HUDEP-2 (cell line): ENCODE data around the gene ILDR1.

ENCODE experiments used
- DNase-seq, 76 experiments: peaks; one replicate each; lab custom pipeline; 2025; ENCODE audit not compliant: unreplicated experiment in 76 of 76; lab: John Stamatoyannopoulos, UW

ILDR1 gene

DNA sequence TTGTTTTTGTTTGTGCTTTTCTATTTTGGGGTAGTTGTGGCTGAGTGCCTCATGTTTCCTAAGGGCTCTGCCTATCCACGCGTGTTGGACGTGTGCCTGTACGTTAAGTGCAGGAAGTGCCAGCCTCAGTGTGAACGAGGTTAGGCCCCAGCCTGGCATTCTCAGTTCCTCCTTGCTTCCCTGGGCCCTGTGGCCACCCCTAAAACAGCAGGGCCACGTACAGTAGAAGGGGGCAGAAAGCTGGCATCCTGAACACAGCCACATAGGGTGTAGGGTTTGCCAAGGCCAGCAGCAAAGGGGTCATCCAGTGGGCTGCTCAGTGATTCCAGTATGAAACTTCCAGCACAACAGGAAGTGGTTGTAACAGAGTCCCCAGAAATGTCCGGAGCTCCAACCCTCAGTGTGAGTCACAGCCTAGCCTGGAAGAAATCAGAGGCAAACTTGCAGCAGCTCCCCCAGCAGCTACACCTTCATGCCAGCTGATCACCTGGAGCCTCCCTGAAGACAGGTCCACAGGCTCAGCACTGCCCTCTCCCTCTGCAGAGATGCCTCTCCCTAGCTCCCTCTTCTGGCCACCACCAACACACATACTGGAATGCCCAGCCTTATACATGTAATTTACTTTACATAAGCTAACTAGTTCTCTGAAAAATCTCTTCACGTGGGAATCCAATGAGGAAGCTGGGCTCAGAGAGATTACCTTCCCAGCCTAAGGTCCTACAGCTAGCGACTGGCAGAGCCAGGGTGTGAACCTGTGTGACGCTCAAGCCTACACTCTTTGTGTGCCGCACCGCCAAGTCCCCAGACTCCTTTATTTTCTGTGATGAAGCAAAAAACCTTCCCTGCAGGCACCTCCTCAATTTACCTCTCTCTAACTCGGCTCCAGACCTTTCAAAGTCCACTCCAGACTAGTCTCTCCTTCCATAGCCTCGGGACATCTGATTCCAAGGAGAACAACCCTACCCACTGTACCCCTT is 26.6 kb downstream of the ILDR1 start:
- DNase-seq = peak in 41 of 76 experiments; percentile 2 to 57 (median 19)

- DNase-seq = no peak
Observed at GRCh38 chr3:121994551-121994950, 27.5 kb downstream of the ILDR1 start.

DNA sequence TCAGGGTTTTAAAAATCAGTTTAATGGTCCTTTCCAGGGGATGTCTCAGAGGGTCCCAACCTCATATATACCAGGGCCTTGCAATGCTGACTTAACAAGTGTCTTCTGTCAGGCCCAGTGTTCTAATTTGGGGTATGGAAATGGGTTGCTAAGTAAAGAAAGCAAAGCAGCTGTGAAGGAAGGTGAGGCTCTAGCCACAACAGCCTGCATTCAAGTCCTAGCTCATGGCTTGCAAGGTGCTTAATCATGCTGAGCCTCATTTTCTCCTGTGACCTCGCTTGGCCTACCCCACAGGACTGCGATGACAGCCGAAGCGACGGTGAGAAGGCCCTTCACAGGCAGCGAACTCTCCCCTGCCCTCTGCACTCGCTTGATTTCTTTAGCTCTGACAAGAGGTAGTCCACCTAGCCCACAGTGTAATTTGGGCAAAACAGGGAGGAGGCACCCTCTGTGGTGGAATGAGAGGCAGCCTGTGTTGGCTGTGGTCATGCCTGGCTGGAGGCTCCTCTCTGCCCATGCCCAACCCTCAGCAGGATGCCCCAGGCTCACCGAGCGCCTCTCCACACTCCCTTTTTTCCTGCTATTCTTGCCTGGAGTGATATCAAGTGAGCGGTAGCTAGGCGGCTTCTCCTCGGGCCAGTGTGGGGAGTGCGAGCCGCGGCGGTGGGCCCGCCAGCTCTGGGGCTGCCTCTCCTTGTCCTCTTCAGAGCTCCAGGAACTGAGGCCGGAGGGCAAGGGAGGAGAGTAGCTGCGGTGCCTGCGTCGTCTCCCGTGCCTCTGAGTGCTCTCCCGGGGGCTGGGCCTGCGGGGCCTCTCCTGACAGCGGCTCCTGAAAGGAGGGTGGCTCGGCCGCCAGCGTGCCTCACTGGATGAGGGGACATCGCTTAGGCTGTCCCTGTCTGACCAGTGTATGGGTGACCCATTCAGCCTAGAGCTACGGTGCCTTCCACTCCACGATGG is 29.2 kb downstream of the ILDR1 start:
- no peak for DNase-seq

- DNase-seq = peak in 1 of 76 experiments; percentile 3
Observed at GRCh38 chr3:121989943-121990342, 32.1 kb downstream of the ILDR1 start.

DNA sequence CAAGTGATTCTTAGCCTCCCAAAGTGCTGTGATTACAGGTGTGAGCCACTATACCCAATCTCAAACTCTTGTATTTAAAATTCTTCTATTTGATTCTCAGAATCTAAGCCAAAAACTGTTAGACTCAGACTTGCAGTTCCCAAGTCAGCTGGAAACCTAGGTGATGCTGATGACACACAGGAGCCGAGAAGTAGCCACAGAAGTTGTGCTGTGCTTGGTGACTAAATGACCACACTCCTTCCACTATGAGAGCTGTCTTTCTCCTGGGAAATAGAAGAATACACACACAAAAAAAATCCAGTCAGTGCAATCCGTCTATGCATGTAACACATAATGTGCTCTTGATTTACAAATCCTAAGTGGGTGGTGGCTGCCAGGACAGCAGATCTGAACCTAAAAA is 33.9 kb downstream of the ILDR1 start:
- DNase-seq = no peak

DNA sequence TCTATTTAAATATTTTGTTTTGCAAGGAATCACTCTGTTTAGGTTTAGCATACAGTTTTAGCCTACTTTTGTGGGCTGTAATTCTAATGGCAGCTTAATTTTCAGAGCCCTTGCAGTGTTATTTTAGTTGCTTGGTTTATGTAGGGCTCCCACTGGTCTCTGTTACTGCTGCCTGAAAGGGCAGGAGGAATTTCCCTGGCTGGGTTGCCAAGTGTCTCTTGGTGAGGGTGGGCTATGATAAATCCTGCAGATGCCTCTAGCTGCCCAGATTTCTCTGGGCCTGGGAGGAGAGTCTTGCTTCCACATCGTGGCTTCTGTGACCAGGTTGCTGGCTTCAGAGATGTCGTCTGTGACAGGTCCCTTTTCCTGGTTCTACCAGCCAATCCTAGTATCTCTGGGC is 36.2 kb downstream of the ILDR1 start:
- DNase-seq = no peak

GRCh38 chr3:121981473-121981872 is 40.6 kb downstream of the ILDR1 start:
- DNase-seq = no peak

DNA sequence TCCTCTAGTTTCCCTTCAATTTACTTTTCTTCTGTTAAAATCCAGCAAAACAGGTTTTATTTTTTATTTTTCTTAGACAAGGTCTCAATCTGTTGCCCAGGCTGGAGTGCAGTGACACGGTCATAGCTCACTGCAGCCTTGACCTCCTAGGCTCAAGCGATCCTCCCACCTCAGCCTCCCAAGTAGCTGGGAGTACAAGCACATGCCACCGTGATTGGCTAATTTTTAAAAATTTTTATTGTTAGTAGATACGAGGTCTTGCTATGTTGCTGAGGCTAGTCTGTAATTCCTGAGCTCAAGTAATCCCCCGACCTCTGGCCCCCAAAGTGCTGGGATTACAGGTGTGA is 41.6 kb downstream of the ILDR1 start:
- no peak for DNase-seq

GRCh38 chr3:121979734-121980449 is 42.2 kb downstream of the ILDR1 start:
- DNase-seq = no peak

- DNase-seq = no peak
Observed at GRCh38 chr3:121979246-121979645, 42.8 kb downstream of the ILDR1 start.

DNA sequence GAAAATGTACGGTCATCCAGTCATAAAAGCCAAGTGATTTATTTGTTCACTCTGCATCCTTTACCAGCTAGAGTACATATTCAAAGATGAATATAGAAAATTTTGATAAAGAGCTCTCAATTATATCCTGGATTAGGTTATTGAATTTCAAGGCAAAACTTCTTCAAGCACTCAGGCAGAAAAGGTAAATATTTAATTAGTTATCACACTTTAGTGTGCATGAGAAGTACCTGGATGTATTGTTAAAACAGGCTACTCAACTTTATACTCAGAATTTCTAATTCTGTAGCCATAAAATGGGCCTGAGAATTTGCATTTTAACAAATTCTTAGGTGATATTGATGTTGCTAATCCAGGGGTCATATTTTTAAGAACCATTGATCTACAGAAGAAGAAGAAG is 45.3 kb downstream of the ILDR1 start:
- no peak for DNase-seq

GRCh38 chr3:121975702-121976302 is 46.2 kb downstream of the ILDR1 start:
- no peak for DNase-seq

DNA sequence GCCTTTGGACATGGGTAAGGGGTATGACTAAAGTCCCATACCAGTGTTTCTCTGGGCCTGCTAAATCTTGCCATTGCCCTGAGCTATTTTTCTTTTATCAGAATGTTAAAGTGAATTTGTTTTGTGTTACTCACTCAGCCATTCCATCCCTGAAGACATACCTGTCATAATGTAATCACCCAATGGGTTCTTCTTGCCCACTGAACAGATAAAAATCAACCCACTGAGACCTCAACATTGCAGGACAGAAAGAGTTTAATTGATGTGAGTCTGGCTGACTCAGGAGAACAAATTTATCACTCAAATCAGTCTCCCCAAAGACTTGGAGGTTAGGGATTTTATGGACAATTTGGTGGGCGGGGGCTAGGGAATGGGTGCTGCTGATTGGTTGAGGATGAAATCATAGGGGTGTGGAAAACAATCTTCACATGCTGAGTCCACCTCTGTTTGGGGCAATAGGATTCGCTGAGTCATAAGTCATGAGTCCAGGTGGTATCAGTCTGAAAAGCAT is 47.4 kb downstream of the ILDR1 start:
- no peak for DNase-seq

- no peak for DNase-seq
Observed at GRCh38 chr3:121970047-121970446, 52.0 kb downstream of the ILDR1 start.

DNA sequence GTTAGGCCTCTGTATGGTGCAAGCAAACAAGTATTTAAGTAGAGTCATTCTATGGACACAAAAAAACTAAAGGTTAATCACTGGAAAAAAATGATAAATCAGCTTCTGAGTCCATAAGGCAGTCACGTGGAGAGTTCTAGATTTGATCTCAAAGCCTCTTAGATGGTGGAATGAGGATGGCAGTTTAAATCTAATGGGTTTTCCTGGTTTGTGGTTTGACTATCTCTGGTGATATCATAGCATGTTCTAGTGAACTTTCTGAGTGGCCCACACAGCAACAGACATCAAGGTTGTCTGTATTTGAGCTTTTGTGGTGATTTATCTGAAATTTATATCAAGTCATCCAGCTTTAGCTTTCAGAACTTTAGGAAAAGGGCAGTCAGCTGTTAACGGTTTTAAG is 52.4 kb downstream of the ILDR1 start:
- DNase-seq = no peak

DNA sequence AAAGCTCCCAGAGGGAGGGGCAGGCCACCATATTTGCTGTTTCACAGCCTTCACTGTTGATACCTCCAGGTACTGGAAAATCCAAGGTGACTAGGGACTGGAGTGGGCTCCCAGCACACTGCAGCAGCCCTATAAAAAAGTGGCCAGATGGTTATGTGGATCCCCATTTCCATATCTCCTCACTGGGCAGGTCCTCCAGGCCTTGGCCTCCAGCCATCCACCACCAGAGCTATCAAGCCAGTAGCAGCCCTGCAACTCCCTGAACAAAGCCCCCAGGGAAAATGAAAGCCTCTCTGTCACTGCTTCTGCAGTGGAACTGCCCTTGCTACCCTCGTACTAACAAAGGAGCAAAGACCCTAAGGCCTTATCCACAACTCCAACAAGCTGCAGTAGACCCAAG is 58.4 kb downstream of the ILDR1 start:
- DNase-seq = no peak

- no peak for DNase-seq
Observed at GRCh38 chr3:121962443-121962842, 59.6 kb downstream of the ILDR1 start.

DNA sequence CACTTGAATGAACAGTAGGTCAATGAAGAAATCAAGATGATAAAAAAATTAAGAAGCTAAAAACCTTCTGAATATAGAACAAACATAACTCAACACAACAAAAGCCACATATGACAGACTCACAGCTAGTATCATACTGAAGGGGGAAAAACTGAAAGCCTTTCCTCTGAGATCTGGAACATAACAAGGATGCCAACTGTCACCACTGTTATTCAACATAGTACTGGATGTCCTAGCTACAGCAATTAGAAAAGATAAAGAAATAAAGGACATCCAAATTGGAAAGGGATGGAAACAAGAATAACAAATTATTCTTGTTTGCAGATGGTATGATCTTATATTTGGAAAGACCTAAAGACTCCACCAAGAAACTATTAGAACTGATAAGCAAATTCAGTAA is 60.8 kb downstream of the ILDR1 start:
- no peak for DNase-seq

- no peak for DNase-seq
Observed at GRCh38 chr3:121958801-121959200, 63.2 kb downstream of the ILDR1 start.
